ENCODE measurements around the gene TP53BP1. TPM values are rescaled to one million over a fixed set of nuclear protein-coding genes. Genes with fewer than 3 reads are reported as not detected.

The TP53BP1 gene
- total and polyA plus RNA-seq, 2 experiments from 2014 or later, result 16.6 to 46.8 TPM

GRCh38 chr15:43473885-43474284, 19.1 kb downstream of the TP53BP1 start:
- WGBS (ENCODE audit: low lambda C conversion rate, missing lambda C conversion rate), result 99% methylated on average over 25 of the region's 25 CpGs
- H3K79me2 ChIP-seq, result no peaks in the 10 kb centered on the region
- peaks cover 4% of the 10 kb centered on the region for H3K36me3 ChIP-seq (replicated peaks; ENCODE audit: insufficient read depth, low read depth)
- no peak overlapping the region for H3K4me3 ChIP-seq
- H4K20me1 ChIP-seq (ENCODE audit: insufficient read depth, poor library complexity, severe bottlenecking), result no peaks in the 10 kb centered on the region
- H2AFZ ChIP-seq, result no peak overlapping the region
- no peak overlapping the region for H3K4me2 ChIP-seq
- no peaks in the 10 kb centered on the region for H3K4me1 ChIP-seq (ENCODE audit: insufficient read depth)
- DNase-seq (ENCODE audit: low spot score), result no peak
- H3K9me3 ChIP-seq (ENCODE audit: low read depth), result no peaks in the 10 kb centered on the region
- TF ChIP-seq CTCF (IDR thresholded peaks at IDR 0.05; ENCODE audit: poor library complexity) (no peak), EZH2 (IDR thresholded peaks at IDR 0.05; ENCODE audit: borderline replicate concordance) (no peak), EZH2phosphoT487 (IDR thresholded peaks at IDR 0.05; ENCODE audit: low read depth, severe bottlenecking, unreplicated experiment) (no peak)
- no peaks in the 10 kb centered on the region for H3K27me3 ChIP-seq
- no peak overlapping the region for H3K27ac ChIP-seq
- H3K9me2 ChIP-seq (replicated peaks; ENCODE audit: insufficient read depth), result no peaks in the 10 kb centered on the region

- DNase-seq (ENCODE audit: low spot score), result no peak
- Histone ChIP-seq H3K4me2 (no peak overlapping the region), H3K4me3 (no peak overlapping the region), H3K9me2 (replicated peaks; ENCODE audit: insufficient read depth) (no peaks in the 10 kb centered on the region), H3K36me3 (replicated peaks; ENCODE audit: insufficient read depth, low read depth) (no peaks in the 10 kb centered on the region), H3K27me3 (no peaks in the 10 kb centered on the region), H3K9me3 (ENCODE audit: low read depth) (no peaks in the 10 kb centered on the region), H3K27ac (no peak overlapping the region), H3K79me2 (no peaks in the 10 kb centered on the region), H3K4me1 (ENCODE audit: insufficient read depth) (no peaks in the 10 kb centered on the region), H2AFZ (no peak overlapping the region), H4K20me1 (ENCODE audit: insufficient read depth, poor library complexity, severe bottlenecking) (no peaks in the 10 kb centered on the region)
- TF ChIP-seq EZH2 (IDR thresholded peaks at IDR 0.05; ENCODE audit: borderline replicate concordance) (no peak), CTCF (IDR thresholded peaks at IDR 0.05; ENCODE audit: poor library complexity) (no peak), EZH2phosphoT487 (IDR thresholded peaks at IDR 0.05; ENCODE audit: low read depth, severe bottlenecking, unreplicated experiment) (no peak)
Observed at GRCh38 chr15:43471975-43472374, 21.0 kb downstream of the TP53BP1 start.

- Histone ChIP-seq H3K4me3 (no peak overlapping the region), H3K36me3 (replicated peaks; ENCODE audit: insufficient read depth, low read depth) (no peaks in the 10 kb centered on the region), H3K79me2 (no peaks in the 10 kb centered on the region), H3K9me2 (replicated peaks; ENCODE audit: insufficient read depth) (no peaks in the 10 kb centered on the region), H3K27me3 (no peaks in the 10 kb centered on the region), H3K27ac (no peak overlapping the region), H3K9me3 (ENCODE audit: low read depth) (no peaks in the 10 kb centered on the region), H3K4me2 (no peak overlapping the region), H2AFZ (no peak overlapping the region), H4K20me1 (ENCODE audit: insufficient read depth, poor library complexity, severe bottlenecking) (no peaks in the 10 kb centered on the region), H3K4me1 (ENCODE audit: insufficient read depth) (no peaks in the 10 kb centered on the region)
- TF ChIP-seq EZH2phosphoT487 (IDR thresholded peaks at IDR 0.05; ENCODE audit: low read depth, severe bottlenecking, unreplicated experiment) (no peak), CTCF (IDR thresholded peaks at IDR 0.05; ENCODE audit: poor library complexity) (no peak), EZH2 (IDR thresholded peaks at IDR 0.05; ENCODE audit: borderline replicate concordance) (no peak)
- DNase-seq (ENCODE audit: low spot score), result no peak
- 92% methylated on average over 3 of the region's 3 CpGs for WGBS (ENCODE audit: low lambda C conversion rate, missing lambda C conversion rate)
Observed at GRCh38 chr15:43469867-43470266, 23.1 kb downstream of the TP53BP1 start.

- Histone ChIP-seq H3K27ac (no peak overlapping the region), H3K79me2 (no peaks in the 10 kb centered on the region), H3K9me3 (ENCODE audit: low read depth) (no peaks in the 10 kb centered on the region), H3K36me3 (replicated peaks; ENCODE audit: insufficient read depth, low read depth) (no peaks in the 10 kb centered on the region), H3K4me2 (no peak overlapping the region), H3K9me2 (replicated peaks; ENCODE audit: insufficient read depth) (no peaks in the 10 kb centered on the region), H4K20me1 (ENCODE audit: insufficient read depth, poor library complexity, severe bottlenecking) (no peaks in the 10 kb centered on the region), H3K4me1 (ENCODE audit: insufficient read depth) (no peaks in the 10 kb centered on the region), H3K4me3 (no peak overlapping the region), H2AFZ (no peak overlapping the region), H3K27me3 (no peaks in the 10 kb centered on the region)
- WGBS (ENCODE audit: low lambda C conversion rate, missing lambda C conversion rate), result 100% methylated on average over 2 of the region's 2 CpGs
- TF ChIP-seq EZH2 (IDR thresholded peaks at IDR 0.05; ENCODE audit: borderline replicate concordance) (no peak), CTCF (IDR thresholded peaks at IDR 0.05; ENCODE audit: poor library complexity) (no peak), EZH2phosphoT487 (IDR thresholded peaks at IDR 0.05; ENCODE audit: low read depth, severe bottlenecking, unreplicated experiment) (no peak)
- DNase-seq (ENCODE audit: low spot score), result no peak
Observed at GRCh38 chr15:43465100-43465499, 27.9 kb downstream of the TP53BP1 start.
